Measurements from ENCODE around the gene CRYBB3. TPM values are rescaled to one million over a fixed set of nuclear protein-coding genes. Genes with fewer than 3 reads are reported as not detected.

CRYBB3 gene
- total and polyA plus RNA-seq, 9 donors = 0.30 to 0.69 TPM; not detected in 7

DNA sequence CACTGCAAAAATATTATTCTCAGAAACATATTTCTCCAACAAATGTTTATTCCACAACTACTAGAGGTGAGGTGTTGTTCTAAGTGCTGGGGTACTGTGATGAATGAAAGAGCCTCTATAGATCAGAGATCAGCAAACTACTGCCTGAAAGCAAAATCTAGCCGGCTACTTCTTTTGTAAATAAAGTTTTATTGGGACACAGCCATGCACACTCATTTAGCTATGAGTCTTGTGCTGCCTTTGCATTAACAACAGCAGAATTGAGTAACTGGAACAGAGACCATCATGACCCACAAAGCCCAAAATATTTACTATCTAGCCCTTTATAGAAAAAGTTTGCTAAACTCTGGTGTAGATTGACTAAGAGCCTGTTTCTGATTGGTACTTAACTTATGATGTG lies 37.1 kb upstream of the CRYBB3 start:
- intact Hi-C loops (cut with DNase I) = no loop called here
- no peak for DNase-seq
- H3K4me3 ChIP-seq = no peak overlapping the region
- TF ChIP-seq EP300 (IDR thresholded peaks at IDR 0.05) (no peak), POLR2A (IDR thresholded peaks at IDR 0.05) (no peak)
- TF ChIP-seq, protein P1, sequence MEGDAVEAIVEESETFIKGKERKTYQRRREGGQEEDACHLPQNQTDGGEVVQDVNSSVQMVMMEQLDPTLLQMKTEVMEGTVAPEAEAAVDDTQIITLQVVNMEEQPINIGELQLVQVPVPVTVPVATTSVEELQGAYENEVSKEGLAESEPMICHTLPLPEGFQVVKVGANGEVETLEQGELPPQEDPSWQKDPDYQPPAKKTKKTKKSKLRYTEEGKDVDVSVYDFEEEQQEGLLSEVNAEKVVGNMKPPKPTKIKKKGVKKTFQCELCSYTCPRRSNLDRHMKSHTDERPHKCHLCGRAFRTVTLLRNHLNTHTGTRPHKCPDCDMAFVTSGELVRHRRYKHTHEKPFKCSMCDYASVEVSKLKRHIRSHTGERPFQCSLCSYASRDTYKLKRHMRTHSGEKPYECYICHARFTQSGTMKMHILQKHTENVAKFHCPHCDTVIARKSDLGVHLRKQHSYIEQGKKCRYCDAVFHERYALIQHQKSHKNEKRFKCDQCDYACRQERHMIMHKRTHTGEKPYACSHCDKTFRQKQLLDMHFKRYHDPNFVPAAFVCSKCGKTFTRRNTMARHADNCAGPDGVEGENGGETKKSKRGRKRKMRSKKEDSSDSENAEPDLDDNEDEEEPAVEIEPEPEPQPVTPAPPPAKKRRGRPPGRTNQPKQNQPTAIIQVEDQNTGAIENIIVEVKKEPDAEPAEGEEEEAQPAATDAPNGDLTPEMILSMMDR (IDR thresholded peaks at IDR 0.05) = no peak
- no peaks in the 10 kb centered on the region for H3K4me1 ChIP-seq (ENCODE audit: insufficient read depth)
- WGBS, 3 donors = 71 to 81% (median 73%) methylated on average over 1 of the region's 1 CpG
- no peaks in the 10 kb centered on the region for H3K9me3 ChIP-seq
- no peak overlapping the region for H3K27ac ChIP-seq
- no peaks in the 10 kb centered on the region for H3K36me3 ChIP-seq
- no peaks in the 10 kb centered on the region for H3K27me3 ChIP-seq

DNA sequence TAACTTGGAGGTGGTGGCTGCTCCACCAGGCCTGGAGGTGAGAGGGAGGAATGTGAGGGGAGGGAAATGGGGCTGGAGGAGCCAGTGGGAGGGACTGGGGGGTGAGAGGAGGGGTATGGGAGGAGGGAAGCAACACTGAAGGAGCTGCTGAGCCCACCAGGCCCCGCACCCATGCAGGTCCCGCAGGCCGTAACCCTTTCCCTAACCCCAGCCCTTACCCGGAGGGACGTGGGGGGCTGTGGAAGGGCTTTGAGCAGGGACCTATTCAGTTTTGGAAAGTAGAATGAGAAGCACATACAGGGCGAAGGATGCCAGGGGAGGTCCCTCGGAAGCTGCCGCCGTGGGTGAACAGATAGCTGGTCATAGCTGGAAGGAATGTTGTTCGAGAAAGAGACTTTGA lies 33.9 kb upstream of the CRYBB3 start:
- 94 to 97% (median 96%) methylated on average over 10 of the region's 10 CpGs for WGBS, 3 donors
- Histone ChIP-seq H3K27ac (no peak overlapping the region), H3K4me3 (no peak overlapping the region), H3K9me3 (no peaks in the 10 kb centered on the region), H3K4me1 (ENCODE audit: insufficient read depth) (no peaks in the 10 kb centered on the region), H3K27me3 (no peaks in the 10 kb centered on the region), H3K36me3 (no peaks in the 10 kb centered on the region)
- DNase-seq = no peak
- no peak for TF ChIP-seq EP300 (IDR thresholded peaks at IDR 0.05)
- no peak for TF ChIP-seq POLR2A (IDR thresholded peaks at IDR 0.05)
- TF ChIP-seq, protein P1 (IDR thresholded peaks at IDR 0.05) = no peak
- intact Hi-C loops (cut with DNase I) = no loop called here

DNA sequence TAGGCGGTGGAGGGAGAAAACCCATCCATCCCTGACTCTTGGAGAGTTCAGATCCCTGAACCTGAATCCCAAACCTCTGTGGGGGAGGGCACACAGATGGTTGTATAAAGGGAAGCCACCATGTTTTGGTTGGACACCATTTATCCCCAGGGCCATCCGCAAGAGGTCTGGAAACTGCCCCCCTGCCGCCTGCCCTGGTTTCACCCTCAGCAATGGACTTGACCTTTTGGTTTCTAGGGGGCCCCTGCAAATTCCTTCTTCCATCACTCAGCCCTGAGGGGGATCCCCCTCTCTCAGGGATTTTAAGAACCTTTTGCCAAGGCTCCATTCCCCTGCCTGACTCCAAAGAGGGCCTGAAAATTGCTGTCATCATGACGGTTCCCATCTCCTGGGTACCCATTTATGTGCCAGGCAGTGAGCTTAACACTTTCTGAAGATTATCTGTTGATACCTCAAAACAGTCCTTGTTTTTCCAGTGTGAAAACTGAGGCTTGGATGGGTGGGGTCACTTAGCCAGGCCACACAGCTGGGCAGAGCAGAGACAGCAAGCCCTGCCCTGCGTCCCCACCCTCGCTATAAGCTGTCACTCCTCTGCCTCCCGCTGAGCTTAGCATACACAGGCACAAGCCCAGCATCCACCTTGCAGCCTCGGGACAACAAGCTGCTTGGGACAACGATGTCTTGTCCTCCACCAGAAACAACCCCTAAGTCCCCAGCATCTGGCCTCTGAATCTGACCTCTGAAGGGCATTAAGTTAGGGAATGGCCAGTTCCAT lies 33.2 kb upstream of the CRYBB3 start:
- TF ChIP-seq EP300 (IDR thresholded peaks at IDR 0.05) = no peak
- TF ChIP-seq, protein P1 (IDR thresholded peaks at IDR 0.05) = no peak
- no peak for TF ChIP-seq POLR2A (IDR thresholded peaks at IDR 0.05)
- Histone ChIP-seq H3K4me3 (no peak overlapping the region), H3K27me3 (no peaks in the 10 kb centered on the region), H3K36me3 (no peaks in the 10 kb centered on the region), H3K9me3 (no peaks in the 10 kb centered on the region), H3K4me1 (ENCODE audit: insufficient read depth) (no peaks in the 10 kb centered on the region), H3K27ac (no peak overlapping the region)
- WGBS, 3 donors = 80 to 92% (median 84%) methylated on average over 9 of the region's 9 CpGs
- intact Hi-C loops (cut with DNase I) = no loop called here
- DNase-seq = no peak

DNA sequence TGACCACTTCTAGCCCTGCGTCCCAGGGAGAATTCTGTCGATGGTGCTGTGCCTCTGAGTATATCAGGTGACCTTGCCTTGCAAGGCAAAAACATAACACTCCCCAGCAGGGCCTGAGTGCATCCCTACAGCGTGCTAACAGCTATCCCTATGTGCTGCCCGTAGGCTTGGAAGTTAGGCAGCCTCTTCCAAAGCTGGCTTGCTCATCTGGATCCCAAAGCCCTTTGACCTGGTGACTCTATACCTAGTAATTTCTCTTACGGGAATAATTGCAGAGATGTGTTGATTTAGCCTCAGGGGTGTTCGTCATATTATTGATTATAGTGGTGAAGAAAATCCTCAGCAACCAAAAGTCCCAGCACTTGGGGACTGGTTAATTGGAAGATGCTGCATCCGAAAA lies 32.6 kb upstream of the CRYBB3 start:
- Histone ChIP-seq H3K27ac (no peak overlapping the region), H3K4me3 (no peak overlapping the region), H3K4me1 (ENCODE audit: insufficient read depth) (no peaks in the 10 kb centered on the region), H3K9me3 (no peaks in the 10 kb centered on the region), H3K27me3 (no peaks in the 10 kb centered on the region), H3K36me3 (no peaks in the 10 kb centered on the region)
- no peak for DNase-seq
- TF ChIP-seq EP300 (IDR thresholded peaks at IDR 0.05) (no peak), POLR2A (IDR thresholded peaks at IDR 0.05) (no peak)
- TF ChIP-seq, protein P1 (IDR thresholded peaks at IDR 0.05) = no peak
- intact Hi-C loops (cut with DNase I) = no loop called here
- 55 to 73% (median 63%) methylated on average over 7 of the region's 7 CpGs for WGBS, 3 donors
